Vagina (tissue), 2 donors: ENCODE data around the gene DDA1. TPM values are rescaled to one million over a fixed set of nuclear protein-coding genes. Genes with fewer than 3 reads are reported as not detected.
A peak's percentile ranks its signal among the peaks of the same experiment; 100 is the strongest.

ENCODE experiments used
- DNase-seq, 2 donors: peaks; one replicate each; pipeline ENCODE4 v3.0.0-alpha.2; 2017; ENCODE audit errors: extremely low spot score in 2 of 2
- H3K27ac ChIP-seq: fragments of 200-600 bp; sonication (generic); one replicate; pipeline ENCODE4 v1.5.1; 2019
- H3K27me3 ChIP-seq: fragments of 200-600 bp; sonication (generic); one replicate; pipeline ENCODE4 v1.5.1; 2019
- H3K36me3 ChIP-seq, 2 donors: fragments of 200-600 bp; sonication (generic); one replicate each; pipeline ENCODE4 v1.5.1; 2017 to 2019
- H3K4me1 ChIP-seq: fragments of 200-600 bp; sonication (generic); one replicate; pipeline ENCODE4 v1.5.1; 2019
- H3K4me3 ChIP-seq, 2 donors: fragments of 200-600 bp; sonication (generic); 1 replicate in 1 of 2; 2 replicates in 1 of 2; pipeline ENCODE4 v1.5.1; 2016 to 2019
- H3K9me3 ChIP-seq: fragments of 200-600 bp; sonication (generic); one replicate; pipeline ENCODE4 v1.5.1; 2019
- POLR2A ChIP-seq, 2 donors: fragments of 450-650 bp; IDR thresholded peaks; one replicate each; pipeline ENCODE4 v1.6.1; 2017; ENCODE audit warnings: antibody characterized with exemption in 2 of 2, mild to moderate bottlenecking in 2 of 2, moderate library complexity in 2 of 2
- POLR2AphosphoS5 ChIP-seq, 2 donors: sonication (generic); formaldehyde crosslinking; IDR thresholded peaks; one replicate each; pipeline ENCODE4 v1.9.0; 2017; ENCODE audit warnings: antibody characterized with exemption in 2 of 2, mild to moderate bottlenecking in 2 of 2, low read depth in 1 of 2; ENCODE audit not compliant: insufficient read depth in 1 of 2
- intact Hi-C: fragments of 100-400 bp; cut with DNase I; formaldehyde crosslinking; loops from one replicate; pipeline ENCODE4 v1.15.1; 2023
- total RNA-seq: library from RNA; depleted of rRNA; stranded (reverse); fragments of >200 nt; gene quantifications from one replicate; pipeline ENCODE4 v1.2.3, GENCODE V29; 2016
- TF ChIP-seq, protein P1 (sequence below), 3 experiments: fragments of 450-650 bp in 2 of 3; fragments of 200-600 bp in 1 of 3; sonication (generic) in 1 of 3; IDR thresholded peaks; one replicate each; pipeline ENCODE4 v1.5.1; 2017 to 2019; ENCODE audit warnings: antibody characterized with exemption in 3 of 3, mild to moderate bottlenecking in 2 of 3, moderate library complexity in 2 of 3

Gene DDA1
- total RNA-seq, 1 donor from 2014 or later, result 12.0 TPM

- Histone ChIP-seq H3K4me1 (peaks cover 56% of the 10 kb centered on the region), H3K27me3 (no peaks in the 10 kb centered on the region), H3K9me3 (no peaks in the 10 kb centered on the region), H3K36me3 (no peaks in the 10 kb centered on the region), H3K27ac (peak overlapping the region; percentile 92), H3K4me3 (peak overlapping the region; percentile 64 to 69)
- TF ChIP-seq, protein P1, sequence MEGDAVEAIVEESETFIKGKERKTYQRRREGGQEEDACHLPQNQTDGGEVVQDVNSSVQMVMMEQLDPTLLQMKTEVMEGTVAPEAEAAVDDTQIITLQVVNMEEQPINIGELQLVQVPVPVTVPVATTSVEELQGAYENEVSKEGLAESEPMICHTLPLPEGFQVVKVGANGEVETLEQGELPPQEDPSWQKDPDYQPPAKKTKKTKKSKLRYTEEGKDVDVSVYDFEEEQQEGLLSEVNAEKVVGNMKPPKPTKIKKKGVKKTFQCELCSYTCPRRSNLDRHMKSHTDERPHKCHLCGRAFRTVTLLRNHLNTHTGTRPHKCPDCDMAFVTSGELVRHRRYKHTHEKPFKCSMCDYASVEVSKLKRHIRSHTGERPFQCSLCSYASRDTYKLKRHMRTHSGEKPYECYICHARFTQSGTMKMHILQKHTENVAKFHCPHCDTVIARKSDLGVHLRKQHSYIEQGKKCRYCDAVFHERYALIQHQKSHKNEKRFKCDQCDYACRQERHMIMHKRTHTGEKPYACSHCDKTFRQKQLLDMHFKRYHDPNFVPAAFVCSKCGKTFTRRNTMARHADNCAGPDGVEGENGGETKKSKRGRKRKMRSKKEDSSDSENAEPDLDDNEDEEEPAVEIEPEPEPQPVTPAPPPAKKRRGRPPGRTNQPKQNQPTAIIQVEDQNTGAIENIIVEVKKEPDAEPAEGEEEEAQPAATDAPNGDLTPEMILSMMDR (IDR thresholded peaks at IDR 0.05), result no peak
- TF ChIP-seq POLR2A (IDR thresholded peaks at IDR 0.05) (no peak), POLR2AphosphoS5 (IDR thresholded peaks at IDR 0.05; ENCODE audit: insufficient read depth in 1 of 2, low read depth in 1 of 2) (no peak)
- intact Hi-C loops, result no loop called here
- DNase-seq, result no peak
Observed at GRCh38 chr19:17305216-17305516, 4.2 kb upstream of the DDA1 start.

- no peaks in the 10 kb centered on the region for H3K9me3 ChIP-seq
- no peaks in the 10 kb centered on the region for H3K27me3 ChIP-seq
- H3K27ac ChIP-seq, result peak within 1 kb of the TSS; percentile 92
- H3K36me3 ChIP-seq, result no peaks in the 10 kb centered on the region
- no peak for TF ChIP-seq POLR2A (IDR thresholded peaks at IDR 0.05)
- TF ChIP-seq, protein P1 (IDR thresholded peaks at IDR 0.05), result peak in 2 of 3 experiments; percentile 58 to 80
- peak; percentile 95 to 98 for TF ChIP-seq POLR2AphosphoS5 (IDR thresholded peaks at IDR 0.05; ENCODE audit: insufficient read depth in 1 of 2, low read depth in 1 of 2)
- peaks cover 61% of the 10 kb centered on the region for H3K4me1 ChIP-seq
- DNase-seq, result peak; percentile 98 to 99
- peak within 1 kb of the TSS; percentile 64 to 69 for H3K4me3 ChIP-seq
- intact Hi-C loops, result no loop called here
Observed at GRCh38 chr19:17305517-17306284, 3.7 kb upstream of the DDA1 start, which contains the start of gene MRPL34. Gene MRPL34 (plus strand): TSS chr19:17305872. CDS start chr19:17305893, 21 bp downstream.

DNA sequence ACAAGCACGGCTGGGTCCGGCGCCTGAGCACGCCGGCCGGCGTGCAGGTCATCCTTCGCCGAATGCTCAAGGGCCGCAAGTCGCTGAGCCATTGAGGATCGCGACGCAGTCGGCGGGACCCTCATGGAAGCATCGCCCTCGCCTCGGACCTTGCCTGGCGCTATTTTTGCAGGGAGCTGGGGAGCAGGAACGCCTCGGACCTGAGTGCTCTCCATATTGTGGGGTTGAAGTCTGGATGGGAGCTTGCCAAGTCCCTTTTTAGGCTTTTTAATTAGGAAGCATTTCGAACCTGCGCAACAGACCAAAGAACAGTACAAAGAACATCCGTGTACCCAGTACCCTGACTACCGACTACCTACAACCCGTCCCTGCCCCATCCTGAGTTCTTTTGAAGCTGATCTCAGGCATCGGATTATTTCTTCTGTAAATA lies 3.1 kb upstream of the DDA1 start:
- intact Hi-C loops, result no loop called here
- H3K4me1 ChIP-seq, result peaks cover 67% of the 10 kb centered on the region
- no peaks in the 10 kb centered on the region for H3K27me3 ChIP-seq
- TF ChIP-seq, protein P1 (IDR thresholded peaks at IDR 0.05), result no peak
- no peak for TF ChIP-seq POLR2AphosphoS5 (IDR thresholded peaks at IDR 0.05; ENCODE audit: insufficient read depth in 1 of 2, low read depth in 1 of 2)
- no peak for TF ChIP-seq POLR2A (IDR thresholded peaks at IDR 0.05)
- DNase-seq, result no peak
- peak overlapping the region; percentile 64 to 69 for H3K4me3 ChIP-seq
- no peaks in the 10 kb centered on the region for H3K9me3 ChIP-seq
- no peaks in the 10 kb centered on the region for H3K36me3 ChIP-seq
- peak overlapping the region; percentile 92 for H3K27ac ChIP-seq

- TF ChIP-seq, protein P1 (IDR thresholded peaks at IDR 0.05), result no peak
- TF ChIP-seq POLR2AphosphoS5 (IDR thresholded peaks at IDR 0.05; ENCODE audit: insufficient read depth in 1 of 2, low read depth in 1 of 2), result no peak
- no peak for TF ChIP-seq POLR2A (IDR thresholded peaks at IDR 0.05)
- peaks cover 74% of the 10 kb centered on the region for H3K4me1 ChIP-seq
- DNase-seq, result no peak
- H3K9me3 ChIP-seq, result no peaks in the 10 kb centered on the region
- H3K4me3 ChIP-seq, result no peak overlapping the region
- no peaks in the 10 kb centered on the region for H3K27me3 ChIP-seq
- no peak overlapping the region for H3K27ac ChIP-seq
- H3K36me3 ChIP-seq, result peaks cover 0 to 5% of the 10 kb centered on the region in 2 donors
- intact Hi-C loops, result no loop called here
Observed at GRCh38 chr19:17307876-17308377, 1.4 kb upstream of the DDA1 start.

DNA sequence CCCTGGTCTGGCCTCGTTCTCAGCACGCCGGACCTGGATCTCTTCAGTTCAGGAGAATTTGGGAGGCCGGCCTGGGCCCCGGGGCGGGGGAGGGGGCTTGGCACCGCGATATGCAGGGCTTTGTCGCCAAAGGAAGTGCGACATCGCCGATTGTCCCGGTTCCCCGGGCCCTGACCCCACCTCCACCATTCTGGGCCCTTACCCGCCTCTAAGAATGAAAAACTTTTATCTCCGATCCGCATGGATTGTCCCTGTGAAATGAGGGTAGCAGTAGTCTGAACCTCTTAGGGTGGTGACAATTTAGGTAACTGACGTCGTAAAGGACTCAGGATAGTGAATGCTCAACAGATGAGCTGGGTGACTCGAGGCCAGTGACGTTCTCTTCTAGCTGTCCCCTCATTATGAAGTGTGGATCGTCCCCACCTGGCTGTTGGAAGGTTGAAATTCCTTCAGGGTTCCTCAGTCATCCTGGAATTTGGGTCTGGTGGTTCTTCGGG lies 650 bp downstream of the DDA1 start:
- Histone ChIP-seq H3K36me3 (peaks cover 0 to 17% of the 10 kb centered on the region in 2 donors), H3K27ac (peak overlapping the region; percentile 74), H3K4me1 (peaks cover 54% of the 10 kb centered on the region), H3K27me3 (no peaks in the 10 kb centered on the region), H3K4me3 (peak overlapping the region; percentile 86 to 88), H3K9me3 (no peaks in the 10 kb centered on the region)
- TF ChIP-seq POLR2AphosphoS5 (IDR thresholded peaks at IDR 0.05; ENCODE audit: insufficient read depth in 1 of 2, low read depth in 1 of 2) (no peak), POLR2A (IDR thresholded peaks at IDR 0.05) (no peak)
- TF ChIP-seq, protein P1 (IDR thresholded peaks at IDR 0.05), result no peak
- DNase-seq, result no peak
- intact Hi-C loops, result no loop called here
